K562 treated with DMSO at 1 percent for 48 hours (cell line): Measurements from ENCODE around the gene DAD1. TPM values are rescaled to one million over a fixed set of nuclear protein-coding genes. Genes with fewer than 3 reads are reported as not detected.

Experiments used
- total RNA-seq: library from RNA; unstranded; fragments of 300-600 nt; gene quantifications from 2 replicates; pipeline ENCODE4 v1.2.3, GENCODE V29; 2022; ENCODE audit warnings: low replicate concordance; ENCODE audit errors: extremely low read depth

Gene DAD1
- total RNA-seq = not detected in 2 replicates

DNA sequence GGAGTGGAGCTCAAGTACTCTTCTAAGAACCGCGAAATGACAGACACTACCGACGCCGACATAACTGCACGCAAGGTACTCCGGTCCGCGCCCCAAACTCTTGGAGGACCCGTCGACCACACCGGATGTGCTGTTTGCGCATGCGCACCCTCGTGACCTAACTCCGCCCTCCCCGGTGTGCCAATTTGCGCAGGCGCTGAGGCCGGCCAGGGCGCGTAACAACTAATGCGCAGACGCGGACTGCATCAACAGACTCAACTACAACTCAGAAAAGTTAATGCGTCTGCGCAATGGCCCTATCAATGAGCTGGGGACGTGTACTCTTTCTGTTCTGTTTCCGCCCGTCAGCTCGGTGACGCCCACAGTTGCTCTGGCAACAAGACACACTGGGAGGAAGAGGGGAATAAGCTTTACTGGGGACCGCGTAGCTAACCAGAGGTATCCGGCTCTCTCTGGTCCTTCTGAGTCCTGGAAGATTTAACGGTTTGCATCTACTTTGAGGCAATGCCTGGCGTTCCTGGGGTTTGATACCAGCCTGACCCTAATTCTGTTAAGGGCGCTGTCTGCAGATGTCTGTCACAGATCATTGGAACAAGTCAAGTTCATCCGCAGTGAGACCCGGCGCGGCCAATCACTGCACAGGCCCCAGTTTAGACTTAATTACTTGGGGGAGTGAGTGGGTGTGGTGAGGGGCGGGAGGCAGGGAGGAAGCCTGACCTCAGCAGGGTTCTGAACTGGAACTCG lies at the start of gene DAD1:
Gene DAD1, minus strand, starts transcription at position 129 of the 744 bp plus-strand sequence. Its CDS starts 67 bp downstream, at position 62.

DNA sequence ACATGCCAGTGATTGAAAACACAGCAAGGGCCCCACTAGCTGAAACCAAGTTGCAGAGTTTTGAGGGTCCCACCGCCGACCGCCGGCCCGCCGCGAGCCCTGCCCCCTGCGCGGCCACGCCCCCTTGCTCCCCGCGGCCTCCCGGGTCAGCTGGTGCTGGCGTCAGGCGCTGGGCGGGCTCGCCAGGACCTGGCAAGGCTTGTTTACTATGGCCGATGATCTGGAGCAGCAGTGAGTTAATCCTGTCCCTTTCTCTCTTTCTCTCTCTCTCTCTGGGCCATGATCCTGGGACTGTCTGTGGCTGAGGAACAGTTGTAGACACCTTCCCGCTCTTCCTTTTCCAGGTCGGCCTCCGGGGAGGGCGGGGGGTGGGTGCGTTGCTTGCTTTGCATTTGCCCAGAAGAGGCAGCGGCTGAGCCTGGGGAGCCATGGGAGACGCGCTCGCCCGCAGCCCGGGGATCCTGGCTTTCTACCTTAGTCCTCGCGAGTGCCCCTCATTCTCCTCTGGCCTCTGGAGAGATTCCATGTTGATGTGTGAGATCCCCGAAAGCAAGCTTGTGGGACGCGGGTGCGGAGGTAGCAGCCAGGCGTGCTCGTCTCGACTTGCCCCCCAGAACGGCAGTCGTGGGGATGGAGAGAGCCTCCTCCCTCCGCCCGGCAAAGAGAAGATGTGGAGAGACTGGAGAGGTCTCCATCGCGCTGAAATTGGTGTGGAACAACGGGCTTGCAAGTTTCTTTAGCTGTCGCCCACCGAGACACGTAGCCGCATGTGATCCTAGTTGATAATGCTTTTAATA lies 9.3 kb upstream of the DAD1 start, which contains the start of gene ABHD4:
Gene ABHD4, plus strand, starts transcription at position 202 of the 797 bp plus-strand sequence. Its CDS starts 7 bp downstream, at position 209.

Other genes with a start within 250 kb of the DAD1 start
- not detected in 2 replicates for gene ABHD4, start 9.1 kb upstream of the DAD1 start, total RNA-seq
- not detected in 2 replicates for gene OR6J1, start 55.1 kb upstream of the DAD1 start, total RNA-seq
- not detected in 2 replicates for gene OXA1L, start 177.5 kb upstream of the DAD1 start, total RNA-seq
- gene SLC7A7, start 226.2 kb upstream of the DAD1 start, total RNA-seq = not detected in 2 replicates
- not detected in 2 replicates for gene MRPL52, start 240.7 kb upstream of the DAD1 start, total RNA-seq
- gene MMP14, start 247.4 kb upstream of the DAD1 start, total RNA-seq = not detected in 2 replicates